Lung (tissue), 12 donors: ENCODE measurements around the gene CYSTM1. TPM values are rescaled to one million over a fixed set of nuclear protein-coding genes. Genes with fewer than 3 reads are reported as not detected.

Source experiments
- ATAC-seq: fragments of 200-7000 bp; cut with Tn5 transposase; one replicate; pipeline ENCODE4 v1.9.1; 2020; ENCODE audit warnings: moderate number of reproducible peaks; ENCODE audit not compliant: insufficient read depth, low FRiP score
- DNase-seq, 3 donors: peaks; one replicate each; pipeline ENCODE4 v3.0.0-alpha.2; 2013 to 2017
- H3K27ac ChIP-seq, 2 donors: one replicate each; pipeline ENCODE4 v1.5.1; 2013; ENCODE audit warnings: mild to moderate bottlenecking in 2 of 2, moderate library complexity in 2 of 2, control low read depth in 1 of 2, inconsistent platforms in 1 of 2, low read depth in 1 of 2, low read length in 1 of 2
- H3K27me3 ChIP-seq, 3 donors: one replicate each; pipeline ENCODE4 v1.5.1; 2013; ENCODE audit warnings: low read length in 2 of 3; ENCODE audit not compliant: control insufficient read depth in 3 of 3, insufficient read depth in 3 of 3
- H3K36me3 ChIP-seq, 4 donors: one replicate each; pipeline ENCODE4 v1.5.1; 2013; ENCODE audit warnings: low read length in 4 of 4, mild to moderate bottlenecking in 1 of 4, moderate library complexity in 1 of 4; ENCODE audit not compliant: control insufficient read depth in 4 of 4, insufficient read depth in 4 of 4
- H3K4me1 ChIP-seq, 5 donors: one replicate each; pipeline ENCODE4 v1.5.1; 2013; ENCODE audit warnings: low read length in 5 of 5, mild to moderate bottlenecking in 2 of 5, moderate library complexity in 1 of 5; ENCODE audit not compliant: control insufficient read depth in 5 of 5, insufficient read depth in 5 of 5
- H3K4me3 ChIP-seq: one replicate; pipeline ENCODE4 v1.5.1; 2013; ENCODE audit warnings: mild to moderate bottlenecking, control low read depth, moderate library complexity
- H3K9ac ChIP-seq, 2 donors: one replicate each; pipeline ENCODE4 v1.5.1; 2013; ENCODE audit warnings: low read length in 2 of 2, control low read depth in 1 of 2; ENCODE audit not compliant: insufficient read depth in 1 of 2
- H3K9me3 ChIP-seq, 4 donors: one replicate each; pipeline ENCODE4 v1.5.1; 2013; ENCODE audit warnings: low read length in 3 of 4, mild to moderate bottlenecking in 1 of 4, moderate library complexity in 1 of 4; ENCODE audit not compliant: control insufficient read depth in 4 of 4, insufficient read depth in 3 of 4
- WGBS, 2 donors: extraction: QIAGEN DNeasy Blood & Tissue Kit; methylation state at CpG; one replicate each; pipeline ENCODE4 v1.1.7; 2013; 5-methylcytosine and 5-hydroxymethylcytosine counted together
- polyA plus RNA-seq, 2 donors: library from polyadenylated mRNA; stranded (reverse); fragments of 200-250 nt; gene quantifications; one replicate each; pipeline ENCODE4 v1.2.1, GENCODE V29; 2013
- total RNA-seq, 2 donors: library from RNA; depleted of rRNA in 1 of 2; stranded (reverse); fragments of >200 nt in 1 of 2; gene quantifications; one replicate each; pipeline ENCODE4 v1.2.1, GENCODE V29; 2014 to 2021
- TF ChIP-seq, protein P1 (sequence below): IDR thresholded peaks from 2 replicates; pipeline ENCODE4 v1.5.1; 2012; ENCODE audit warnings: mild to moderate bottlenecking; ENCODE audit errors: control extremely low read depth, extremely low read depth
- donor health status: control.
- donor health status: control.
- donor health status: Bipolar disorder and iron deficiency.
- donor health status: healthy.
- donor health status: DM: yes; HTN: yes; CAD: no.

Gene CYSTM1
- total and polyA plus RNA-seq, 4 donors = 37.1 to 274 (median 107) TPM

DNA sequence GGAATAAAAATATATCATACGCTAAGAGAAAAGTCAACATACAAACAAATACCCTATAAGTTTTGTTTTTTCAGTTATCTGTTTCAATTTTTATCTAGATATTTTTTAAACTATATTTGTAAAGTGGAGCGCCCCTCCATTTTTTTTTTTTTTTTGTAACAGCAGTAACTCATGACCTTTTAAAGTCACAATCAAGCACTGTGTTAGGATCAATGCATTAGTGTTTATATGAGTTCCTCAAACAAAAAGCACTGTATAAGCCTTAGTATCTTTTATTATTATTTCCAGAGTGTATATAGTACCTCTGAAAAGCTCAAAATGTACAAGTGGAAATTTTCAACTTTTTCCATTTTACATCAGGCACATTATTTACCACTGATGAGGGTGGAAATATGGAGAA, 107.3 kb downstream of the CYSTM1 start:
- H3K27ac ChIP-seq = no peak overlapping the region
- peaks cover 0 to 5% (median under 1%) of the 10 kb centered on the region in 4 donors for H3K36me3 ChIP-seq
- H3K27me3 ChIP-seq = no peaks in the 10 kb centered on the region
- H3K9ac ChIP-seq = no peak overlapping the region
- H3K4me1 ChIP-seq = peaks cover 0 to 8% (median 0%) of the 10 kb centered on the region in 5 donors
- ATAC-seq (no peak), DNase-seq (no peak)
- H3K4me3 ChIP-seq = no peak overlapping the region
- TF ChIP-seq, protein P1, sequence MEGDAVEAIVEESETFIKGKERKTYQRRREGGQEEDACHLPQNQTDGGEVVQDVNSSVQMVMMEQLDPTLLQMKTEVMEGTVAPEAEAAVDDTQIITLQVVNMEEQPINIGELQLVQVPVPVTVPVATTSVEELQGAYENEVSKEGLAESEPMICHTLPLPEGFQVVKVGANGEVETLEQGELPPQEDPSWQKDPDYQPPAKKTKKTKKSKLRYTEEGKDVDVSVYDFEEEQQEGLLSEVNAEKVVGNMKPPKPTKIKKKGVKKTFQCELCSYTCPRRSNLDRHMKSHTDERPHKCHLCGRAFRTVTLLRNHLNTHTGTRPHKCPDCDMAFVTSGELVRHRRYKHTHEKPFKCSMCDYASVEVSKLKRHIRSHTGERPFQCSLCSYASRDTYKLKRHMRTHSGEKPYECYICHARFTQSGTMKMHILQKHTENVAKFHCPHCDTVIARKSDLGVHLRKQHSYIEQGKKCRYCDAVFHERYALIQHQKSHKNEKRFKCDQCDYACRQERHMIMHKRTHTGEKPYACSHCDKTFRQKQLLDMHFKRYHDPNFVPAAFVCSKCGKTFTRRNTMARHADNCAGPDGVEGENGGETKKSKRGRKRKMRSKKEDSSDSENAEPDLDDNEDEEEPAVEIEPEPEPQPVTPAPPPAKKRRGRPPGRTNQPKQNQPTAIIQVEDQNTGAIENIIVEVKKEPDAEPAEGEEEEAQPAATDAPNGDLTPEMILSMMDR = no peak
- 97 to 100% methylated on average over 2 of the region's 2 CpGs for WGBS, 2 donors
- no peaks in the 10 kb centered on the region for H3K9me3 ChIP-seq

DNA sequence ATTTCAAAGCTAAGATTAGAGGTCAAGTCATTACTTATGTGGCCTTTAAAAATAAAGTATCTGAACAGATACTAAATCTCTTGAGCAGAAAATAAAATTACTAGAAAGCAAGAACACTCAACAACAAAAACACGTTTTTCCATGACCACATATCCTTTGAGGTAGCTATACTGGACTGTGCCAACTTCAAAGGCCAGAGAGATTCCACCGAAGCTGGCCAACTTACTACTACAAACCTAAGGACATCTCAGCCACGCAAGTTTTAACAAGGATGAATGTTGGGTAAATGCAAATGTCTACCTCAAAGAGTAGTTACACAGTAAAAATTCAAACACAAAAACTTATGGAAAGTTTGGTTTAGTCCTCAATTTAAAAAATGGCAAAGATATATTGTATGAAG, 109.0 kb downstream of the CYSTM1 start:
- Histone ChIP-seq H3K9ac (no peak overlapping the region), H3K4me3 (no peak overlapping the region), H3K27me3 (no peaks in the 10 kb centered on the region), H3K4me1 (peaks cover 0 to 11% (median 0%) of the 10 kb centered on the region in 5 donors), H3K36me3 (peaks cover 0 to 5% (median 0%) of the 10 kb centered on the region in 4 donors), H3K9me3 (no peaks in the 10 kb centered on the region), H3K27ac (no peak overlapping the region)
- TF ChIP-seq, protein P1 = no peak
- 86 to 90% methylated on average over 3 of the region's 3 CpGs for WGBS, 2 donors
- DNase-seq (no peak), ATAC-seq (no peak)

DNA sequence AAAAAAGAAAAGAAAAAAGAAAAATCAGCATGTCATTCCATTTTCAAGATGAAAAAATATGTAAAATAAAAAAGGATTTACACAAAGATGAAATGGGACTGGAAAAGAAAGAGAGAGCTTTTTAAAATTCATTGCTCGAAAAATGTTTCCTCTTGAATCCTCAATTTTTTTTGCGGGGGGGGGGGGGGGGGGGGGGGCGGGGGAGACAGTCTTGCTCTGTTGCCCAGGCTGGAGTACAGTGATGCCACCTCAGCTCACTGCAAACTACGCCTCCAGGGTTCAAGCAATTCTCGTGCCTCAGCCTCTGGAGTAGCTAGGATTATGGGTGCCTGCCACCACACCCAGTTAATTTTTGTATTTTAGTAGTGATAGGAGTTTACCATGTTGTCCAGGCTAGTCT, 111.4 kb downstream of the CYSTM1 start:
- DNase-seq = no peak
- 89 to 96% methylated on average over 5 of the region's 5 CpGs for WGBS, 2 donors
- no peak overlapping the region for H3K4me3 ChIP-seq
- H3K27ac ChIP-seq = no peak overlapping the region
- no peaks in the 10 kb centered on the region for H3K9me3 ChIP-seq
- H3K9ac ChIP-seq = no peak overlapping the region
- TF ChIP-seq, protein P1 = no peak
- H3K27me3 ChIP-seq = no peaks in the 10 kb centered on the region
- no peaks in the 10 kb centered on the region for H3K36me3 ChIP-seq
- H3K4me1 ChIP-seq = peaks cover 0 to 17% (median 0%) of the 10 kb centered on the region in 5 donors
- no peak for ATAC-seq

DNA sequence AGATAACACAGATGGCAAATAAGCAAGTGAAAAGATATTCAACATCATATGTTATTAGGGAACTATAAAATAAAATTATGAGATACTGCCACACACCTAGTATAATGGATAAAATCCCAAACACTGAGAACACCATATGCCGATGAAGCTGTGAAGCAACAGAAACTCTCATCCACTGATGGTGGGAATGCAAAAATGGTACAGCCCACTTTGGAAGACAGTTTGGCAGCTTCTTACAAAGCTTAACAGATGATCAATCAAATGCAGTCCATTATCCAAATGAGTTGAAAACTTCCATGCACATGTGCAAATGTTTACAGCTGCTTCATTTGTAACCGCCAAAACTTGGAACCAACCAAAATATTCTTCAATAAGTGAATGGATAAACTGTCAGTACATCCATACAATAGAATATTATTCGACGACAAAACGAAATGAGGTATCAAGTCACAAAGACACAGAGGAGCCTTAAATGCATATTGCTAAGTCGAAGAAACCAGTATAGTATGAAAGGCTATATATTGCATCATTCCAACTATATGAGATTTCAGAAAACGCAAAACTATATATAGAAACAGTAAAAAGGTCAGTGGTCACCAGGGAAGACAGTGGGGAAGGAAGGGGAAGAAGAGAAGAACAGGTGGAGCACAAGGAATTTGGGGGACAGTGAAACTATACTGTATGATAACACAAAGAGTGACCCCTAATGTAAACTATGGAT, 113.0 kb downstream of the CYSTM1 start:
- no peaks in the 10 kb centered on the region for H3K36me3 ChIP-seq
- TF ChIP-seq, protein P1 = no peak
- H3K9ac ChIP-seq = no peak overlapping the region
- no peak overlapping the region for H3K4me3 ChIP-seq
- peaks cover 0 to 26% (median 0%) of the 10 kb centered on the region in 5 donors for H3K4me1 ChIP-seq
- 75 to 79% methylated on average over 7 of the region's 7 CpGs for WGBS, 2 donors
- no peaks in the 10 kb centered on the region for H3K27me3 ChIP-seq
- peak in 2 of 3 donors; percentile 74 to 78 for DNase-seq
- H3K27ac ChIP-seq = no peak overlapping the region
- no peak for ATAC-seq
- no peaks in the 10 kb centered on the region for H3K9me3 ChIP-seq
